ENCODE measurements around the gene SETD6. TPM values are rescaled to one million over a fixed set of nuclear protein-coding genes. Genes with fewer than 3 reads are reported as not detected.
"Not testable (repeated sequence)": the region's sequence is repeated elsewhere in the genome, so short reads cannot be mapped to it uniquely, and the experiment has no call there.

SETD6 gene
- total RNA-seq, 1 experiment from 2014 or later, result 41.1 TPM

GRCh38 chr16:58490065-58490464, 25.3 kb upstream of the SETD6 start (continued):
- TF ChIP-seq ARID4B (CRISPR knock-in tag; IDR thresholded peaks at IDR 0.05; ENCODE audit: borderline replicate concordance) (no peak), ZBTB43 (CRISPR knock-in tag; IDR thresholded peaks at IDR 0.05) (no peak), RELA (CRISPR knock-in tag; IDR thresholded peaks at IDR 0.05; ENCODE audit: borderline replicate concordance) (no peak), ATF3 (CRISPR knock-in tag; conservative IDR thresholded peaks at IDR 0.05) (no peak), ZNF396 (CRISPR knock-in tag; IDR thresholded peaks at IDR 0.05; ENCODE audit: borderline replicate concordance) (no peak), TCF7 (CRISPR knock-in tag; IDR thresholded peaks at IDR 0.05; ENCODE audit: low read depth) (no peak), ATF1 (CRISPR knock-in tag; IDR thresholded peaks at IDR 0.05) (no peak), PRDM15 (CRISPR knock-in tag; IDR thresholded peaks at IDR 0.05) (no peak)

- CTCF ChIA-PET; H3K9me3 Mint-ChIP-seq; ATAC-seq; POLR2A ChIA-PET; H3K36me3 Mint-ChIP-seq; H3K27ac Mint-ChIP-seq; H3K4me3 Mint-ChIP-seq; DNase-seq (ENCODE audit: low spot score): not testable (repeated sequence)
- Mint-ChIP-seq H3K4me1 (peaks cover 11% of the 10 kb centered on the region), H3K27me3 (ENCODE audit: low read depth) (peaks cover 10% of the 10 kb centered on the region)
Measured at GRCh38 chr16:58490539-58490938, 24.8 kb upstream of the SETD6 start.

GRCh38 chr16:58492066-58492465, 23.3 kb upstream of the SETD6 start:
- TF ChIP-seq NR3C1 (CRISPR knock-in tag; conservative IDR thresholded peaks at IDR 0.05; ENCODE audit: low read depth) (no peak), ZNF121 (CRISPR knock-in tag; IDR thresholded peaks at IDR 0.05) (no peak), HMGA2 (CRISPR knock-in tag; IDR thresholded peaks at IDR 0.05) (no peak)
- H3K36me3 Mint-ChIP-seq, result no peaks in the 10 kb centered on the region
- no peak overlapping the region for H3K27ac Mint-ChIP-seq
- ATAC-seq (no peak), DNase-seq (ENCODE audit: low spot score) (no peak)
- ChIA-PET CTCF (interaction anchor here (1.0 kb wide), 1 partner anchor 266 kb away, joined by 3 read pairs; no protein-coding TSS in a partner anchor), POLR2A (interaction anchor here (0.7 kb wide), 1 partner anchor 8 kb away, joined by 5 read pairs; no protein-coding TSS in a partner anchor)
- H3K27me3 Mint-ChIP-seq (ENCODE audit: low read depth), result peaks cover 13% of the 10 kb centered on the region
- H3K4me1 Mint-ChIP-seq, result peaks cover 14% of the 10 kb centered on the region
- no peak overlapping the region for H3K4me3 Mint-ChIP-seq
- no peaks in the 10 kb centered on the region for H3K9me3 Mint-ChIP-seq

All from WTC11 (cell line).